Smooth muscle cell (in vitro differentiated cells): ENCODE data around the gene CD82. TPM values are rescaled to one million over a fixed set of nuclear protein-coding genes. Genes with fewer than 3 reads are reported as not detected.

Experiments used
- DNase-seq: peaks from one replicate; lab custom pipeline; 2025; ENCODE audit not compliant: unreplicated experiment; lab: John Stamatoyannopoulos, UW
- H2AFZ ChIP-seq: fragments of 200-600 bp; sonication (generic); 2 replicates; pipeline ENCODE4 v1.6.0; 2016; ENCODE audit warnings: antibody characterized with exemption, low read depth, mild to moderate bottlenecking
- H3F3A ChIP-seq: fragments of 200-600 bp; sonication (generic); 2 replicates; pipeline ENCODE4 v1.6.0; 2017; ENCODE audit warnings: antibody characterized with exemption, low read depth
- H3K27ac ChIP-seq: fragments of 200-600 bp; sonication (generic); 2 replicates; pipeline ENCODE4 v1.5.1; 2016; ENCODE audit warnings: low read depth, mild to moderate bottlenecking
- H3K27me3 ChIP-seq: fragments of 200-600 bp; sonication (generic); 2 replicates; pipeline ENCODE4 v1.6.1; 2016; ENCODE audit warnings: low read depth, mild to moderate bottlenecking
- H3K36me3 ChIP-seq: fragments of 200-600 bp; sonication (generic); 2 replicates; pipeline ENCODE4 v1.5.1; 2016; ENCODE audit warnings: low read depth
- H3K4me1 ChIP-seq: fragments of 200-600 bp; sonication (generic); 2 replicates; pipeline ENCODE4 v1.5.1; 2016; ENCODE audit warnings: low read depth
- H3K4me2 ChIP-seq: fragments of 200-600 bp; sonication (generic); 2 replicates; pipeline ENCODE4 v1.6.0; 2016; ENCODE audit warnings: mild to moderate bottlenecking
- H3K4me3 ChIP-seq: fragments of 200-600 bp; sonication (generic); 2 replicates; pipeline ENCODE4 v1.5.1; 2016; ENCODE audit warnings: mild to moderate bottlenecking
- H3K79me2 ChIP-seq: fragments of 200-600 bp; sonication (generic); 2 replicates; pipeline ENCODE4 v1.6.0; 2016; ENCODE audit warnings: low read depth, mild to moderate bottlenecking
- H3K9ac ChIP-seq: fragments of 200-600 bp; sonication (generic); 2 replicates; pipeline ENCODE4 v1.6.0; 2016; ENCODE audit warnings: low read depth
- H3K9me3 ChIP-seq: fragments of 200-600 bp; sonication (generic); replicated peaks from 2 replicates; pipeline ENCODE4 v1.5.1; 2016; ENCODE audit warnings: low read depth
- H4K20me1 ChIP-seq: fragments of 200-600 bp; sonication (generic); 2 replicates; pipeline ENCODE4 v1.6.0; 2016; ENCODE audit warnings: low read depth
- WGBS: methylation state at CpG from one replicate; pipeline ENCODE4 v1.1.7; 2016; ENCODE audit warnings: low lambda C conversion rate; 5-methylcytosine and 5-hydroxymethylcytosine counted together
- polyA plus RNA-seq: library from polyadenylated mRNA; unstranded; fragments of >200 nt; fragmentation: Nextera tagmentation; extraction: Ambion mirVana; gene quantifications from 2 replicates; pipeline ENCODE4 v1.2.1, GENCODE V29; 2016
- total RNA-seq: library from RNA; depleted of rRNA; stranded (reverse); fragments of >200 nt; gene quantifications from 2 replicates; pipeline ENCODE4 v1.2.3, GENCODE V29; 2014
- TF ChIP-seq, protein P1 (sequence below): fragments of 200-600 bp; sonication (generic); IDR thresholded peaks from 2 replicates; pipeline ENCODE4 v1.5.1; 2017; ENCODE audit warnings: borderline replicate concordance, mild to moderate bottlenecking, antibody characterized with exemption; ENCODE audit not compliant: insufficient read depth, poor library complexity, severe bottlenecking

The CD82 gene
- total and polyA plus RNA-seq, 2 experiments from 2014 or later: 58.6 to 270 TPM

DNA sequence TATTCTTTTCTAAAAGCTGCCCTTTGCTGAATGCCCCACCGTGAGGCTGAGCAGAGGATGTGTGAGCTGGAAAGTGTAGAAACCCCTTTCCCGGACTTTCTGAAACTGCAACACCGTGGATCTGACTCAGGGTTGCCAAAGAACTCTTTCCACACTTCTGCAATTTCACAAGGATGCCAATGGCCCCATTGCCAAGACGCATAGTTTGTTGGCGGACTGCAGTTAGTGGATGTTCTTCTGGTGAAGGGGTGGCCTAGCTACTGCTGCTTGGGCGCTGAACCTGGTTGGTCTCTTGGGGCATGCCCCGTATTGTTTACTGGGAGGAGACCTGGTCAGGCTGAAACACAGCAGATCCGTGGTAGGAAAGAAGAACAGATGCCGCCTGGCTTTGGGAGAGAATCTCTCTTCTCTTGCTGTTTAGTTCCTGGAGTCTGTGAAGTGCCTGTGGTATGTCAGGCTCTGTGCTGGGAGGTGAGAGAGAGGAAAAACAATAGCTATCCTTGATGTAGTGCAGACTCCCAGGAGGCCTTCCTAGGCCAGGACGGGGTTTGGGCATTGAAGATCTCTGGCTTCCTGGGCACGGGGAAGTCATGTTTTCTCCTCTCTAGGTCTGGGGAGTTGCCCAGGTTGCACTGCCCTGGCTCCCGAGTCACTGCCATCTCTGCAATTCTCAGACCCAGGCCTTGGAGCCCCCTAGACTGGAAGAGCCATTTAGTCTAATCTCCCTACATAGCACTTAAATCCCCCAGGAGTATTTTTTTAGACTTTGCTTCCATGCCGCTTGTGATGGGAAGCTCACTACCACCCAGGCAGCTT is 26.9 kb downstream of the CD82 start:
- Histone ChIP-seq H3K4me2 (no peak overlapping the region), H2AFZ (no peak overlapping the region), H3K4me3 (no peak overlapping the region), H3K79me2 (no peaks in the 10 kb centered on the region), H4K20me1 (peaks cover 15% of the 10 kb centered on the region), H3K27me3 (no peaks in the 10 kb centered on the region), H3F3A (no peaks in the 10 kb centered on the region), H3K9me3 (no peaks in the 10 kb centered on the region), H3K4me1 (no peaks in the 10 kb centered on the region), H3K36me3 (no peaks in the 10 kb centered on the region), H3K9ac (no peak overlapping the region), H3K27ac (no peak overlapping the region)
- DNase-seq: no peak
- 73% methylated on average over 13 of the region's 13 CpGs for WGBS
- TF ChIP-seq, protein P1, sequence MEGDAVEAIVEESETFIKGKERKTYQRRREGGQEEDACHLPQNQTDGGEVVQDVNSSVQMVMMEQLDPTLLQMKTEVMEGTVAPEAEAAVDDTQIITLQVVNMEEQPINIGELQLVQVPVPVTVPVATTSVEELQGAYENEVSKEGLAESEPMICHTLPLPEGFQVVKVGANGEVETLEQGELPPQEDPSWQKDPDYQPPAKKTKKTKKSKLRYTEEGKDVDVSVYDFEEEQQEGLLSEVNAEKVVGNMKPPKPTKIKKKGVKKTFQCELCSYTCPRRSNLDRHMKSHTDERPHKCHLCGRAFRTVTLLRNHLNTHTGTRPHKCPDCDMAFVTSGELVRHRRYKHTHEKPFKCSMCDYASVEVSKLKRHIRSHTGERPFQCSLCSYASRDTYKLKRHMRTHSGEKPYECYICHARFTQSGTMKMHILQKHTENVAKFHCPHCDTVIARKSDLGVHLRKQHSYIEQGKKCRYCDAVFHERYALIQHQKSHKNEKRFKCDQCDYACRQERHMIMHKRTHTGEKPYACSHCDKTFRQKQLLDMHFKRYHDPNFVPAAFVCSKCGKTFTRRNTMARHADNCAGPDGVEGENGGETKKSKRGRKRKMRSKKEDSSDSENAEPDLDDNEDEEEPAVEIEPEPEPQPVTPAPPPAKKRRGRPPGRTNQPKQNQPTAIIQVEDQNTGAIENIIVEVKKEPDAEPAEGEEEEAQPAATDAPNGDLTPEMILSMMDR: no peak

DNA sequence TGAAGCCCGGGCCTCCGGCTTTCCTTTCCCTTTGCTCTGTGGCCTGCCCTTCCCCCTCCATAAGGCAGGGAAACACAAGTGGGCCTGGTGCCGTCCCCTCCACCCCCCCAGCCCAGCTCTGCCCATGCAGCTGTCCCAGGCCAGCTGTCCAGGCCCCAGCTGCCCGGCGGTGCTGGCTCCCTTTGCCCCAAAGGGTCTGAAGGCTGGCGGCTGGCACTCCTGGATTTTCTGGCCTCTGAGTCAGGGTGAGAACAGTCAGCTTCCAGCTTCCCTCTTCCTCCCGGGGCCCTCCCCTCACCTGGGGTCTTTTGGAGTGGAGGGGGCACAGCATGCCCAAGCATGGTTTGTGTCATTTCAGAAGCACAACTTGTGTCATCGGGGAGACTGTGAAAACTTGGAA is 27.8 kb downstream of the CD82 start:
- Histone ChIP-seq H2AFZ (no peak overlapping the region), H3K27ac (no peak overlapping the region)

DNA sequence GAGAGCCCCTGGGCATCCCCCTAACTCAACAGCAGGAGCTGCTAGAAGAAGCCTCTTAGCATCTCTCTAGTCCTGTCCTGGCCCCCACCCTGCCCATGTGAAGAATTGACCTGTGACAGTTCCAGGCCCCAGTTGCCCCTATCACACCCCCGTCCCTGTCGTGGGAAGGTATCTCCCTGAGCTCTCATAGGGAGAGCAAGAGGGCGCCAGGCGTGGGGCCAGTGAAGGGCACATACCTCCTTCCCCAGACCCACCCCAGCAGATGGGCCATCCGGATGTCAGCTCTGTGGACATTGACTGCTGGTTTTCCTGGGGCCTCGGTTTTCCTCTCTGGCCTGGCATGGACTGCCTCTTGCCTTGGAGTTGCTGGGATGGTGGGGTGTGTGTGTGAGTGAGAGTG is 29.5 kb downstream of the CD82 start:
- Histone ChIP-seq H3K27ac (no peak overlapping the region), H3K36me3 (no peaks in the 10 kb centered on the region), H4K20me1 (peaks cover 31% of the 10 kb centered on the region), H3K4me1 (no peaks in the 10 kb centered on the region), H3K9ac (no peak overlapping the region), H2AFZ (no peak overlapping the region), H3K4me3 (no peak overlapping the region), H3K9me3 (no peaks in the 10 kb centered on the region), H3F3A (no peaks in the 10 kb centered on the region), H3K27me3 (no peaks in the 10 kb centered on the region), H3K79me2 (no peaks in the 10 kb centered on the region), H3K4me2 (no peak overlapping the region)
- WGBS: 74% methylated on average over 6 of the region's 6 CpGs
- TF ChIP-seq, protein P1: no peak
- no peak for DNase-seq

More for the DNA sequence above, 27.8 kb downstream of the CD82 start:
- no peaks in the 10 kb centered on the region for H3K9me3 ChIP-seq
- H3K4me2 ChIP-seq: no peak overlapping the region
- 89% methylated on average over 8 of the region's 8 CpGs for WGBS
- H4K20me1 ChIP-seq: peaks cover 24% of the 10 kb centered on the region
- no peaks in the 10 kb centered on the region for H3K27me3 ChIP-seq
- H3K4me3 ChIP-seq: no peak overlapping the region
- no peaks in the 10 kb centered on the region for H3K36me3 ChIP-seq
- H3K4me1 ChIP-seq: no peaks in the 10 kb centered on the region
- DNase-seq: no peak
- H3F3A ChIP-seq: no peaks in the 10 kb centered on the region
- no peak overlapping the region for H3K9ac ChIP-seq
- no peaks in the 10 kb centered on the region for H3K79me2 ChIP-seq
- TF ChIP-seq, protein P1: no peak

DNA sequence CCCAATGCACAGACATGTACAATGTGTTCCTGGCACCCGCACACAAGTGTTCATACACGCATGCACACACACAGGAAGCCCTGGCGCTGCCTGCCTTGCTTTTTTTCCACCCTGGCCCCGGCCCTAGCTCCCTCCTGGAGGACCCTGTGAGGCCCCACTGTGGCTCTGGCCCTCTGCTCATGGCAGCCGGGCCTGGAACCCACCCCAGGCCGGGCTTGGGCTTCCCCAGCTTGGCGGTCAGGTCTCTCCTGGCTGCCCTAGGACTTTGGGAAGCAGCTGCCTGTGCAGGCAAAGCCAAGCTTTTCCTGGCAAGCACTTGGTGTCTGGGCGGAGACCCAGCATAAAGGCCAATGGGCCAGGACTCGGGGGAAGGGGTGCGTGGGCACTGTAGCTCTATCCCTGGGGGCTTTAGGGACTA is 30.5 kb downstream of the CD82 start:
- no peaks in the 10 kb centered on the region for H3K36me3 ChIP-seq
- no peaks in the 10 kb centered on the region for H3K9me3 ChIP-seq
- no peak for DNase-seq
- no peak overlapping the region for H3K4me2 ChIP-seq
- H3K27me3 ChIP-seq: no peaks in the 10 kb centered on the region
- H3F3A ChIP-seq: no peaks in the 10 kb centered on the region
- TF ChIP-seq, protein P1: no peak
- H4K20me1 ChIP-seq: peaks cover 31% of the 10 kb centered on the region
- no peak overlapping the region for H3K4me3 ChIP-seq
- no peak overlapping the region for H3K9ac ChIP-seq
- H3K27ac ChIP-seq: no peak overlapping the region
- H2AFZ ChIP-seq: no peak overlapping the region
- H3K79me2 ChIP-seq: no peaks in the 10 kb centered on the region
- H3K4me1 ChIP-seq: no peaks in the 10 kb centered on the region
- WGBS: 95% methylated on average over 10 of the region's 10 CpGs
